GM21528 (cell line): ENCODE results near the gene DYNC1H1.

Source experiments
- ATAC-seq: cut with Tn5 transposase; IDR thresholded peaks from one replicate; pipeline ENCODE4 v1.9.1; 2021; ENCODE audit warnings: mild to moderate bottlenecking, moderate library complexity; ENCODE audit not compliant: unreplicated experiment, low FRiP score

Gene DYNC1H1

DNA sequence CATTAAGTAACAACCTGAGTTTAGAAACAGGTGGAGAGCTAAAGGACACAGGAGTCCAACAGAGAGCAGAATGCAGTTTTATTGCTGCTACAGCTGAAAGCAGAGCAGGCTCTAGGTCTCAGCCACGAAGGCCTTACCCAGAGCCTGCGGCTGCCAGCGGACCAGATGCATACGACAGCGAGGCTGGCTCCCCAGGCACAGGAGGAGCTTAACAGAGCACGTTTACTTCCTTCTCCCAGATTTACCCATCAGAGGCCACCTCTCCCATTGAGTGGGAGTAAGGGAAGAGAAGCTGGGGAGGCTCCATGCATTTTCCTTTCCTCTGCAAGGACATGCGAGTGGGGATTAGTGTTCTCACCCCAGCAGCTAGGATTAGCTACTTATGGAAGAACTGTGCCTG lies 22.6 kb downstream of the DYNC1H1 start:
- no peak for ATAC-seq

DNA sequence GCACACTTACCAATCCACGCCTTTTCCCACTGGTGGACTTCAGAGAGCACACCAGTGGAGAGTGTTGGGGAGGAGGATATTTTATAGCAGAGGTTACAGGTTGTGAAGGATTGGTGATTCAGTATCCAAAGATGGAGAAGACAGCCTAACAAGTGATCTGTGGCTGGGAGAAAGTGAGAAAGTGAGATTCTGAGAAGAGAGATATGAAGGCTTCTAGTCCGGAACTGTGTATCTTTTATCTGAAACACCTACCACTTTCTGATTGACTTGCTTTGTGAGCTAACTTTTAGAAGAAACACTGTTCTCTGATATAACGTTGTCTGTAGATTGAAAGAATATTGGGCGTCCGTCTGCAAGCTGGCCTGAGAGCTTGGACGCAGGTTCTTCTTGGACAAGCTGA lies 24.0 kb downstream of the DYNC1H1 start:
- no peak for ATAC-seq

DNA sequence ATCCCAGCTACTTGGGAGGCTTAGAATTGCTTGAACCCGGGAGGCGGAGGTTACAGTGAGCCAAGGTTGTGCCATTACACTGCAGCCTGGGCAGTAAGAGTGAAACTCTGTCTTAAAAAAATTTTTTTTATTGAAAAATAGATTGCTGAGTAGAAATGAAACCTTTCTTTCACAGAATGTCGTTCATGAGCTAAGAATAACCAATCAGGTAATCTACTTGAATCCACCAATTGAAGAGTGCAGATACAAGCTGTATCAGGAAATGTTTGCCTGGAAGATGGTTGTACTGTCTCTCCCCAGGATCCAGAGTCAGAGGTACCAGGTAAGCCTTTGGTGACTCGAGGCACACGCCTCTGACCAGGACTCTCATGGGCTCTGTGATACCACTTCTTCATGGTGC lies 27.0 kb downstream of the DYNC1H1 start:
- no peak for ATAC-seq

DNA sequence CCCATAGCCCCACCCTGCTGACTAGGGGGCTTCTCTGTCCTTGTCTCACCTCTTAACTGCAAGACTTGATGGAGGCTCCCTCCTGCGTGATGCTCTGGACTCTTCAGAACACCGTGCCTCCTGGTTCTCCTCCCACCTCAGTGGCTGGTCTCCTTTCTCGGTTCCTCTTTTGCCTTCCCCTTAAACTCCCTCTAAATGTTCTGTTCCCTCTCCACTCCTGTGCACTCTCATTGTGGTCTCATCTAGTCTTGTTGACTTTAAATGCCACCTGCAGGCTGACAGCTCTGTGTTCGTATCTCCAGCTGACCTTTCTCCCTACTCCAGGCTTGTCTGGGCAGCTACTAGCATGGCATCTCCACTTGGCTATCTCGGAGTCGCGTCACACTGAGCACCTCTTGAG lies 28.3 kb downstream of the DYNC1H1 start:
- ATAC-seq, result peak; percentile 96

DNA sequence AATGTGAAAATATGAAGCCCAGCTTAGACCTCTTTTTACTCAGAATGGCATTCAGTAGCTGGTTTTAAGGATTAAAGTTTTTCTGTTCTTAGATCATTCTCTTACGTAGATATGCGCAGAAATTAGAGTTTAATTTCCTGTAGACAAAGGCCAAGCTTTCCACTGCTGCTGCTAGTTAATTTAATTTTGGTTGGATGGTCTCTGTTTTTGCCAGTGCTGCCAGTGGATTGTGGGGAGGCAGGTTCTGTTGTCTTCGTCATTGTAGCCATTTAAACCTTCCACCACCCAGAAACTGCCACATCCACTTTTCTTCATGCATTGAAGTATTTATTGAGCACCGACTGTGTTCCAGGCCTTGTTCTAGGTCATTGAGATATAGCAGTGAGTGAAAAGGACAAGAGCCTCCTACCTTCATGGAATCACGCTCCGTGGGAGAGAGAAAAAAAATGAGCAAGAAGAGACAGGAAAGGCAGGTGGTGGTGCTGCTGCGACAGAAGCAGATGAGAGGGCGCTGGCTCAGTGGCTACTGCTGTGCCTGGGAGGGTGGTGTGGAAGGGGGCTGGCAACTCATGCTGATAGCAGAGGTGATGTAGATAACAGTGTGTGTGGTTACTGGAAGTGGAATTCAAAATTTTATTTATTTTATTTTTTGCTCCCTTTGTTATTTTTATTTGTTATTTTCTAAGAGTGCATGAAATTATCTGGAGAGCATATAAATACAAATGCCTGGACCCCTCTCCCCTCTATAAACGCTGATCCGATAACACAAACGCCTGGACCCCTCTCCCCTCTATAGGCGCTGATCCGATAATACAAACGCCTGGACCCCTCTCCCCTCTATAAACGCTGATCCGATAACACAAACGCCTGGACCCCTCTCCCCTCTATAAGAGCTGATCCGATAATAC lies 33.3 kb downstream of the DYNC1H1 start:
- ATAC-seq, result no peak

DNA sequence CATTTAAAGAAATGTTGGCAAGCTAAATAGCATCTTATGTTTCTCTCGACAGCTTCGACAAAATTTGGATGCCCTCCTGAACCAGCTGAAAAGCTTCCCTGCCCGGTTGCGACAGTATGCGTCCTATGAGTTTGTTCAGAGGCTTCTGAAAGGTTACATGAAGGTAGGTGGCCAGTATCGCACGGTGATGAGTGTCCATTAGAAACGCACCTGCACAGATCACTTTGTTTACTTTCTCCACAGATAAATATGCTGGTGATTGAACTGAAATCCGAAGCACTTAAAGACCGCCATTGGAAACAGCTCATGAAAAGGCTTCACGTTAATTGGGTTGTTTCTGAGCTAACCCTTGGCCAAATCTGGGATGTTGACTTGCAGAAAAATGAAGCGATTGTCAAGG lies 36.5 kb downstream of the DYNC1H1 start:
- no peak for ATAC-seq

DNA sequence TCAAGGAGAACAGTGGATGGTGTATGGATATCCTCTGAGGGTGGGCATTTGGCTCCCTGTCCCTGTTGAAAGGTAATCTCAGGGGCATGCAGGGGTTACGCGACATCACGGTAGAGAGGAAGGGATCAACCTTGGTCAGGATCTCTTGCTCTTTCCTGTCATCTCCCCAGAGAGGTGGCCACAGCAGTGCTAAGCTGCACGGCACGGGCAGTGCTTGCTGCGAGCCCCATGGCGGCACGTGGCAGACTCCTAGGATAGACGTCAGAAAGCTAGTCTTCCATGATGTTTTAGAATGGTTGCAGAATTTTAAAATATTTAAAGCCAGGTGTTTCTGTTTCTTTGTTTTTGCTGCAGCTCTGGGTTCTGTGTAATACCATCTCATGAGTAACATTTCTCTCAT lies 41.0 kb downstream of the DYNC1H1 start:
- no peak for ATAC-seq

DNA sequence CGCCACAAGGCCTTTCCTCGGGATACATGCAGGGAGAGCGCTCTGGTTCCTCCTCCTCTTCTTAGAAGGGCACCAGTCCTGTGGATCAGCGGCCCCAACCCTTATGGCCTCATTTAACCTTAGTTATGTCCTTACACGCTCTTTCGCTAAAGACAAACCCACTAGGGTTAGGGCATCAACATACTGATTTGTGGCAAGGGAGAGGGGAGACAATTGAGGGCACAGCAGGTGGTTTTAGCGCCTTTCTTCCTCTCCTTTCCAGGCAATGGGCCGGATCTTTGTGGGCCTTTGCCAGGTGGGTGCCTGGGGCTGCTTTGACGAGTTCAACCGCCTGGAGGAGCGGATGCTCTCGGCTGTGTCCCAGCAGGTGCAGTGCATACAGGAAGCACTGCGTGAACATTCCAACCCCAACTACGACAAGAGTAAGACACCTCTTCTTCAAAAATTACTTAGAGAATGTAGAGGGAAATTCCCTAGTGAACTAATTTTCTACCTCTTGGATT lies 43.6 kb downstream of the DYNC1H1 start:
- ATAC-seq, result no peak

DNA sequence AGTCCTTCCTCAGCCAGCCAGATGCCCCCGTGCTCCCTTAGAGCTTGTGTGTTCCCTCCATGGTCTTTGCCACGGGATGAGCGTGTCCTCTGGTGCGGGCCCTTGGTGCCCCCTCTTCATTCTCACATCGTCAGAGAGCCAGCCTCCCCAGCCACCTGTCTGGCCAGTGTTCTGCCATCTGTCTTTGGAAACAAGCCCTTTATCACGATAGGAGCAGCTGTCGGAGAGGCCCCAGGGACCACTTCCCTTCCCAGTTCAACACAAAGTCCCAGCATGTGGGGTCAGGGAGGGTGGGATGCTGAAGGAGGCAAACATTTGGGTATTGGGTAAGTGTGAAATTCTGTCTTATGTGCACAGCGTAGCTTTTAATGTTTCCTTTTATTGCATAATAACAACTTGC lies 44.5 kb downstream of the DYNC1H1 start:
- no peak for ATAC-seq

DNA sequence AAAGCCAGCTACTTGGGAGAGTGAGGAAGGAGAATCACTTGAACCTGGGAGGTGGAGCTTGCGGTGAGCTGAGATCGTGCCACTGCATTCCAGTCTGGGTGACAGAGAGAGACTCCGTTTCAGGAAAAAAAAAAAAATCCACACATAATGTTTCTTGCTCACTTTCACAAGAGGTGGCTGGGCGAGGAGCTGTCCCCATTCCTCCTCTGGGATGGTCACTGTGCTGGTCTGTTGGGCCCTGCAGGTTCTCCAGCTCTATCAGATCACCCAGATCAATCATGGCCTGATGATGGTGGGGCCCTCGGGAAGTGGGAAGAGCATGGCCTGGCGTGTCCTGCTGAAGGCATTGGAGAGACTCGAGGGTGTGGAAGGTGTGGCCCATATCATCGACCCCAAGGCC lies 47.3 kb downstream of the DYNC1H1 start:
- no peak for ATAC-seq

DNA sequence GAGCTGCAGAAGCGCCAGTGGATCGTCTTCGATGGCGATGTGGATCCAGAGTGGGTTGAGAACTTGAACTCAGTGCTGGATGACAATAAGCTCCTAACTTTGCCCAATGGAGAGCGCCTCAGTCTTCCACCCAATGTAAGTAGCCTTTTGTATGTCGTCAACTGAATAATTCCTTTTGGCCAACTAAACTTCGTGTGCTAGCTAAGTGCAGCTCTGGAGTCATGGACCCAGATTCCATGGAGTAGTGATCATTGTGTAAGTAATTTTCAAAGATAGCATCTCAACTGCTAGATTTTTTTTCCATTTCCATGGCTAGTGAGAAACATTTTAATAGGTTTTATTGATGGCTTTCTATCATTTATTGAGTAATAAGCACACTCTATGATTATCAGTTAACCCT lies 48.0 kb downstream of the DYNC1H1 start:
- no peak for ATAC-seq

DNA sequence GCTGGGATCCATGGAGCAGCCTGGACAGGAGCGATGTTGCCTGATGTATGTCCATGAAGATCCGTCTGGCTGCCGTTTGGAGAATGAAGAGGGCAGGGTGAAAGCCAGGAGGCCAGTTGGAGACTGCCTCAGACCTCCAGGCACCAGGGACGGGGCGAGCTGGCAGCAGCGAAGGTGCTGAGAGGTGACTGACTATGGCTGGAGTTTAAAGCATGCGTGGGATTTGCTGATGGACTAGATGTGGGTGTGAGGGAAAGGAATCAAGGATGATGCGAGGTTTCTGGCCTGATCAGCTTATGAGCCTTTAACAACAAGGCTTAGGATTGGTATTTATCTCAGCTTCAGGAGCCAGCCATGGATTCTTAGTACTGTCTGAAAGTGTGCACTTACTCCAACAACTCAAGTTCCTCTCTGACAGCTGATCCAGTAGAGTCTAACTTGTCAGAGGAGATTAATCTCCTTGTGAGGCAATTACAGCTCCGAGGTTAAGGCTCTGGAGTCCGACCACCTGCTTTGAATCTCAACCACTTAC lies 49.4 kb downstream of the DYNC1H1 start:
- no peak for ATAC-seq

DNA sequence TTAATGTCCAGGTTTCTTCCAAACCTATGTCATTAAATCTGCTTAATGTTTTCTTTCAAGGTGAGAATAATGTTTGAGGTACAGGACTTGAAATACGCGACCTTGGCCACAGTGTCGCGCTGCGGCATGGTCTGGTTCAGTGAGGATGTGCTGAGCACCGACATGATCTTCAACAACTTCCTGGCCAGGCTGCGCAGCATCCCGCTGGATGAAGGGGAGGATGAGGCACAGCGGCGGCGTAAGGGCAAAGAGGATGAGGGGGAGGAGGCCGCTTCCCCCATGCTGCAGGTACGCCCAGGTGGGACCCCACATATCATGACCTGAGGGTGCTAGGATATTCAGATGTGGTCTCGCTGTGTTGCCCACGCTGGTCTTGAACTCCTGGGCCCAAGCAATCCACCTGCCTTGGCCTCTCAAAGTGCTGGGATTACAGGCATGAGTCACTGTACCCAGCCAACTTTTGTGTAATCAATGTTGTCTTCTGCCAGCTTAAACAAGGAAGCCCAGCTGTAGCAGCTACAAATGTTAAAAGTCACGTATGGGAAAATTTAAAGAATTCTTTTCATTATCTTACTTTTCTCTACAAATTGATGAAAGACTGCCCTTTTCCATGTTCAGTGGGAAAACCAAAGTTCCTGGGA lies 50.8 kb downstream of the DYNC1H1 start:
- no peak for ATAC-seq

DNA sequence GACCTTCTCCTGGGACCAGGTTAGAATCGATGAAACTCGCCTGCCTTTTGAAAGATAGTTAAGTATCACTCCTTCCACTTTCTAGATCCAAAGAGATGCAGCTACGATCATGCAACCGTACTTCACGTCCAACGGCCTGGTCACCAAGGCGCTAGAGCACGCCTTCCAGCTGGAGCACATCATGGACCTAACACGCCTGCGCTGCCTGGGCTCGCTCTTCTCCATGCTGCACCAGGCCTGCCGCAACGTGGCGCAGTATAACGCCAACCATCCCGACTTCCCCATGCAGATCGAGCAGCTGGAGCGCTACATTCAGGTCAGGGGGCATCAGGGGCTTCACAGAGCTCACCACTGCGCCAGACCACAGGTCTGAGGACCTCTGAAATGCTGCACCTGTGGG lies 51.4 kb downstream of the DYNC1H1 start:
- no peak for ATAC-seq

DNA sequence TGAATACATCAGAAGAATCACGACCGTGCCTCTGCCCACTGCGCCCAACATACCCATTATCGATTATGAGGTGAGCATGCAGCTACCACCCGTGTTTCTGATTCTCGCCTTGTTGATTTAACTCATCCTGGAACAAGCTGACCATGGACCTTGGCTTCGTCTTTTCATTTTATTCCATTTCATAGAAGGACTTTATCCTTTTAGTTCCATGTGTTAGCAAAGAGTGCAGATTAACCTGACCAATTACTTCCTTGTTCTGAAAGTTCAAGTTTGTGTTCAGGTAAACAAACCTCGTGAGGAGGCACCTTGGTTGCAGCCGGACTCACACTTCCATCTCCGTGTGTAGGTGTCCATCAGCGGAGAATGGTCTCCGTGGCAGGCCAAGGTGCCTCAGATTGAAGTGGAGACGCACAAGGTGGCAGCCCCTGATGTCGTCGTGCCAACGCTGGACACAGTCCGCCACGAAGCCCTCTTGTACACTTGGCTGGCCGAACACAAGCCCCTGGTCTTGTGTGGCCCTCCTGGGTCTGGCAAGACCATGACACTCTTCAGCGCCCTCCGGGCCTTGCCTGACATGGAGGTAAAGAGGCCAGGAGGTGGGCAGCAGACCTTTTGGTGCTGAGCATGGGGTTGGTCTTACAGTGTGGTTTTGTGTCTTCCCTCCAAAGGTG lies 52.2 kb downstream of the DYNC1H1 start:
- ATAC-seq, result no peak

DNA sequence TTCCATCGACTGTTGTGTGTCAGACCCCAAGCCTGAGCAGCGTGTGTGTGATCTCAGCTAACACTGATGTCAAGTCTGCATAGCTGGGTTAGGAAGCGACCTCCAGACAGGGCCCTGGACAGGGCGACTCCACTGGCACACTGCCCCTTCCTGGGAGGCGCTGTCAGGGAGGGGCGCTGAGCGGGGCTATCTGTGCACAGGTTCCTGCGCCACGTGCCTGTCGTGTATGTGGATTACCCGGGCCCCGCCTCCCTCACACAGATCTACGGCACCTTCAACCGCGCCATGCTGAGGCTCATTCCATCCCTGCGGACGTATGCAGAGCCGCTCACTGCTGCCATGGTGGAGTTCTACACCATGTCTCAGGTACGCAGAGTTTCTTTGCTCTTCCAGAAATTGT lies 53.9 kb downstream of the DYNC1H1 start:
- ATAC-seq, result no peak

DNA sequence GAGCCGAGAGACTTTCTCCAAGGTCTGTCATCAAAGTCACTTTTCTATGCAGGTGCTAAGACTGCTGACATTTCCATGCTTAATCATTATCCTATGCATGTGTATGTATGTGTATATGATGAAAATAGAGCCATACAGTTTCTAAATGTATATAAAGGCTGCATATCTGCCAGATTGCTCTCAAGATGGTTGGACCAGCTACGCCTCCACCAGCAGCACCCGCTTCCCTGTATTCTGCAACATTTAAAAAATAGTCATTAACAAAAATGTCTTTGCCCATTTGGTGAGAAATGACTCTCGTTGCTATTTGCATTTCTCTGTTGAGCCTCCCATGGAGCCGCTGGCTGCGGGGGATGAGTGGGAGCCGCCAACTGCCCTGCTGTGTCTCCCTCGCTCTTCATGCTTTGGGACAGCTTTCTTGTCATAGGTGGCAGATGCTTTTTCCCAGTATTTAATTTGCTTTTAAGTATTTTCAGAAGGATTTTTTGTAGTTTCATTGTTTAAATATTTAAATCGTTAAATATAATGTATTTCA lies 54.7 kb downstream of the DYNC1H1 start:
- no peak for ATAC-seq

DNA sequence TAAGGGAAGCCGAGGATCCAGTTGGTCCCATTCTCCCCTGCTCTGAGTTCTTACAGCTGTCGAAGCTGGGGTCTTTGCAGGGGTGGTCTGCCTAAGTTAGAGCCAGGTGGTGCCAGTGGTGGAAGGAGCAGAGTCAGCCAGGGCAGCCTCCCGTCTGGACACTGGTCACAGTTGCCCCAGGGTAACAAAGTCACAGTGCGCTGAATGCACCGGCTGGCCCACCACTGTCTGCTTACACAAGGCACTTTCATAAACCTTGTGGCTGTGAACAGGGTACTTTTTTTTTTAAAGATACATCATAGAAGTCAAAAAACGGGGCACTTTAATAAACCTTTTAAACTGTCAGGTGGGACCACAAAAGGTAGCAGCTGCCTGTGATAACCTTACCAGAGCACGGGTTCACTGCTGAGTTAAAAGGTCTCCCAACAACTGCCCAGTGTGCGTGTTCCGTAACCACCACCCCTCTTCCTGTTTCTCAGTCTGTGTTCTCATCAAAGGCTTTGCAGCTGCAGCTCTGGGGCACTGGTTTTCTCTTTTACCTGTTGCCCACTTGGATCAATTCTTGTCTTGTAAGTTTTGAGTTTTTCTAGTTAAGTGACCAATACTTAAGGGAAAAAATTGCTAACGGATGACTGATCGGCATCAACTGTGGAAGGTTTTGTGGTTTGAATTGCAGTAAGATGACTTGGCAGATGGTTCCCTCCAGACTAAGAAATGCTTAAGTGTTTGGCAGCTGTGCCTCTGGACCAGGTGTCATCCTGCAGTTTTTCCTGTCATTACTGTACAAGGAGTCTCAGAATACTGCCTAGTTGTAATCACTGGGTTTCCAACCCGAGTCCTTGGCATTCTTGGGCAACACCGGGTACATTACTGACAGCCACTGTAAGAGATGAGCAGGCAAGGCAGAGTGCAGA lies 55.9 kb downstream of the DYNC1H1 start:
- no peak for ATAC-seq

DNA sequence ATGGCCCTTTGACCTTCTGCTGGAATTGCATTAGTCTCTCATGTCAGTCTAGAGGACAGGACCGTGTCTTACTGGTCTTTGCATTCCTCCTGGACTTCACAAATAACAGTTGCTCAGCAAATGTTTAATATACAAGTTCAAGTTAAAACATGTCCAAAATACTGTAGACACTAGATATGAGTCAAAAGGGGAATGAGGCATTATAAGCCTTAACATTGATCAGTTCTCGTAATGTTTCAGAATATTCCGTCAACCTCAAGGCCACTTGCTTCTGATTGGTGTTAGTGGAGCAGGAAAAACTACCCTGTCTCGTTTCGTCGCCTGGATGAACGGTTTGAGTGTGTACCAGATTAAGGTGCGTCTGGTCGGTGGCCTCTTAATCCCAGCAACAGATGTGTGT lies 62.6 kb downstream of the DYNC1H1 start:
- ATAC-seq, result no peak

DNA sequence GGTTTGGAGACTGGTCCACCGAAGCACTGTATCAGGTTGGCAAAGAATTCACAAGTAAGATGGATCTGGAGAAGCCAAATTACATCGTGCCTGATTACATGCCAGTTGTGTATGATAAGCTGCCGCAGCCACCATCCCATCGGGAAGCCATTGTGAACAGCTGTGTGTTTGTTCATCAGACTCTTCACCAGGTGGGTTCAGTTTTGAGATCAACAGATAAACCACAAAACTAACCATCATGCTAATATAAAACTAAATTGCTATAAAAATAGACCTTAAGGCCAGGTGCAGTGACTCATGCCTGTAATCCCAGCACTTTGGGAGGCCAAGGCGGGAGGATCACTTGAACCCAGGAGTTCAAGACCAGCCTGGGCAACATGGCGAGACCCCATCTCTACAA lies 63.6 kb downstream of the DYNC1H1 start:
- ATAC-seq, result no peak
